GM21528 (cell line): ENCODE measurements around the gene MXI1.
"Not testable (repeated sequence)": the region's sequence is repeated elsewhere in the genome, so short reads cannot be mapped to it uniquely, and the experiment has no call there.

Experiments
- ATAC-seq: cut with Tn5 transposase; IDR thresholded peaks from one replicate; pipeline ENCODE4 v1.9.1; 2021; ENCODE audit warnings: mild to moderate bottlenecking, moderate library complexity; ENCODE audit not compliant: unreplicated experiment, low FRiP score

Gene MXI1

DNA sequence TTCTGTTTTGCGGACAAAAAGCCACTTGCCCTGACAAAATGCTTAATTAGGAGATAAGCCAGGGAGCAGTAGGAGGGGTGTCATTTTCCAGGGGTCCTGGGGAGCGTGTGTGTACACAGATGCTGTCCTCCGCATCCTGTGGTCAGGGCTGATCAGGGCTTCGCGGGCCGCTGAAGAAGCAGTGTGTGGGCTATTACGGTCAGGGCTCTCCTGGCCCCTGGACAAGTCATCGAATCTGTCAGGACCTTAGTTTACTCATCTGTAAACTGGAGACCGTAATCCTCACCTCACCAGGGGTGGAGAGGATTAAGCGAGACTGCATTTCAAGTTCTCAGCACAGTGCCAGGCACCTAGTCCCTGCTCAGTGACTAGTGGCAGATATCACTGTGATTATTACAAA lies 26.0 kb upstream of the MXI1 start:
- ATAC-seq = no peak

DNA sequence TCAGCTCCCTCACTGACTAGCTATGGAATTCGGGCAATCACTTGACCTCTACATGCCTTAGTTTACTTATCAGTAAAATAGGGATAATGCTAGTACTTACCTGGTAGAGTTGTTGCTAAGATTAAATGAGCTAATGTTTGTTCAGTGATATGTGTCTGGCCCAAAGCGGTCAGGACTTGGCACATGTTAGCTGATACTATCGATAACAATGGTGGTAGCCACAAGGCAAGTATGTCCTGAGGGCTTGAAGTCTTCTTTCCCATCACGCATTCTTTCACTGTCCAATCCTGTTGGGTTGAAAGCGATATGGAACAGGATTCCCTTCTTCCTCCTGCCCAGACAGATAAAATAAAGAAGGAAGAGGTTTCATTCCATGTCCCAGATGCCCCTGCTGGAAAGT lies 25.5 kb upstream of the MXI1 start:
- ATAC-seq = no peak

DNA sequence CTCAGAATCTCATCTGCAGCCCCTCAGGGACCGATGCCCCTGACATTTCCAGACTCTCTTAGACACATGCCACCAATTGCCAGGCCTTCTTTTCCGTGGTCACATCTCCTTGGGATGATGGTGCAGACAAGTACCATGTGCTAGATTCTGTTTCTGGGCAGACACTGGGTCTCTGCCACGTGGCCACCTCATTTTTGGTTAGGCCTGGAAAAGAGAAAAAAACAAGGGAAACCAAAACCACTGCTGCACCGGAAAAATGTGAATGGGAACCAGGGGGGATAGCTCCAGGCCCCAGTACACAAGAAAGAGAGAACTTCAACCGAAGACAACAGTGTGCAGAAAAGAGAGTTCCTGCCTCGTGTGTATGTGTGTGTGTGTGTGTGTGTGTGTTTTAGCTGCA lies 23.0 kb upstream of the MXI1 start:
- no peak for ATAC-seq

DNA sequence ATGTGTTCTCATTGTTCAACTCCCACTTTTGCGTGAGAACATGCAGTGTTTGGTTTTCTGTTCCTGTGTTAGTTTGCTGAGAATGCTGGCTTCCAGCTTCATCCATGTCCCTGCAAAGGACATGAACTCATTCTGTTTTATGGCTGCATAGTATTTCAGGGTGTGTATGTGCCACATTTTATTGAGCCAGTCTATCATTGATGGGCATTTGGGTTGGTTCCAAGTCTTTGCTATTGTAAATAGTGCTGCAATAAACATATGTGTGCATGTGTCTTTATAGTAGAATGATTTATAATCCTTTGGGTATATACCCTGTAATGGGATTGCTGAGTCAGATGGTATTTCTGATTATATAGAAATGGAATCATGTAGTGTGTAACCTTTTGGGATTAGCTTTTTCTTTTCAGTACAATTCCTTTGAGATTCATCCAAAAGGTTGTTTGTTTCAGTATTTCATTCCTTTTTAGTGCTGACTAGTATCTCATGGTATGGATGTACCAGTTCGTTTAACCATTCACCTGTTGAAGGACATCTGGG lies 21.7 kb upstream of the MXI1 start:
- not testable (repeated sequence) for ATAC-seq

DNA sequence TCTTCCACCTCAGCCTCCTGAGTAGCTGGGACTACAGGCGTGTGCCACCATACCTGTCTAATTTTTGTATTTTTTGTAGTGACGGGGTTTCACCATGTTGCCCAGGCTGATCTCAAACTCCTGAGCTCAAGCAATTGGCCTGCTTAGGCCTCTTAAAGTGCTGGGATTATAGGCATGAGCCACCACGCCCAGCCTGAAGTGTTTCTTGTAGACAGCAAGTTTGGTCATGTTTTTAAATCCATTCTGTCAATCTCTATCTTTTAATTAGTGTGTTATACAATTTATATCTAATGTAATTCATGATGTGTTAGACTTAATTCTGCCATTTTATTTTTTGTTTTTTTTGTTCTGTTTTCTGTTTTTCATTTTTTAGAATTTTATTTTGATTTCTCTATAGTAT lies 17.2 kb upstream of the MXI1 start:
- ATAC-seq = no peak

DNA sequence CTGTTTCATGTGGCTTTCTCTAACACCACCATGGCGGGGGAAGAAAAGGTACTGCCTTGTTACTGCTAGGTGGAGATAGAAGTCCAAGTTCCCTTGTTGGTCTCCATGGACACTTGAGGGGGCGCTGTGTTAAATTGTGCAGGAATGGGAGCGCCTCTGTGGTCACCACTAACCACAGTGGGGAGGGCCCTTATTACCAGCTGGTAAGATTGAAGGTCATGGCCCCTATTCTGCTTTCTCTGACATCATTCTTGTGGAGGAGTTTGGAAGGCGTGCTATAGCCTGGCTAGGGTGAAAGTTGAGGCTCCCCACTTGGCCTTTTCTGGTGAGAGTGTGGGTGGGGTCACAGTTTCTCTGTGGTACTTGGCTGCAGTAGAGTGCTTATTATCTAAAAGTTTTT lies 14.9 kb upstream of the MXI1 start:
- no peak for ATAC-seq

DNA sequence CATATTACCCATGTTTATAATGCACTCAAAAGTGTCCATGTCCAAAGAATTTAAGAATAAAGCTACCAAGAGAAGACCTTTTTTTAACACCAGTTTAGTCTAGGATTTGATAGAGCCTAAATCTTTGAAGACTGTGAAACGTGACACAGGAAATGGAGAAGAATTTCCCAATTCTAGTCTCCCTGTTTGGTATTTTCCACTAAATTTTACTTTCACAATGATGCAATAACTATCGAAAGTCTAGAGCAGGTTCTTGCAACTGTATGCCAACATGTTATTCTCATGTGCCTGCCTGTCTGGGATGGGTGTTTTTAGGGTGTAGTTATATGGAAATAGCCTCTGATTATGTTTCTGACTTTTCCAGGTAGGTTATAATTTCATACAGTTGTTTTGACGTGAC lies 6.9 kb upstream of the MXI1 start:
- ATAC-seq = no peak

DNA sequence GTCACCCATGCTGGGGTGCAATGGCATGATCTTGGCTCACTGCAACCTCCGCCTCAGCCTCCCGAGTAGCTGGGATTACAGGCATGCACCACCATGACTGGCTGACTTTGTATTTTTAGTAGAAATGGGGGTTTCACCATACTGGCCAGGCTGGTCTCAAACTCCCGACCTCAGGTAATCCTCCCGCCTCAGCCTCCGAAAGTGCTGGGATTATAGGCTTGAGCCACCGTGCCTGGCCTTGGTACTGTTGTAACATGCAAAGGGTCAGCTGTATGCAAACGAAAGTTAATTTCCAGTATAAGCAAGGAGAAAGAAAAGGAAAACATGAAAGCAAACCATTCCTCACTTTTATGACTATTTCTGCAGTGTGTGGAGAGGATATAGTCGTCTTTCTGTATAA lies 6.4 kb upstream of the MXI1 start:
- ATAC-seq = not testable (repeated sequence)

DNA sequence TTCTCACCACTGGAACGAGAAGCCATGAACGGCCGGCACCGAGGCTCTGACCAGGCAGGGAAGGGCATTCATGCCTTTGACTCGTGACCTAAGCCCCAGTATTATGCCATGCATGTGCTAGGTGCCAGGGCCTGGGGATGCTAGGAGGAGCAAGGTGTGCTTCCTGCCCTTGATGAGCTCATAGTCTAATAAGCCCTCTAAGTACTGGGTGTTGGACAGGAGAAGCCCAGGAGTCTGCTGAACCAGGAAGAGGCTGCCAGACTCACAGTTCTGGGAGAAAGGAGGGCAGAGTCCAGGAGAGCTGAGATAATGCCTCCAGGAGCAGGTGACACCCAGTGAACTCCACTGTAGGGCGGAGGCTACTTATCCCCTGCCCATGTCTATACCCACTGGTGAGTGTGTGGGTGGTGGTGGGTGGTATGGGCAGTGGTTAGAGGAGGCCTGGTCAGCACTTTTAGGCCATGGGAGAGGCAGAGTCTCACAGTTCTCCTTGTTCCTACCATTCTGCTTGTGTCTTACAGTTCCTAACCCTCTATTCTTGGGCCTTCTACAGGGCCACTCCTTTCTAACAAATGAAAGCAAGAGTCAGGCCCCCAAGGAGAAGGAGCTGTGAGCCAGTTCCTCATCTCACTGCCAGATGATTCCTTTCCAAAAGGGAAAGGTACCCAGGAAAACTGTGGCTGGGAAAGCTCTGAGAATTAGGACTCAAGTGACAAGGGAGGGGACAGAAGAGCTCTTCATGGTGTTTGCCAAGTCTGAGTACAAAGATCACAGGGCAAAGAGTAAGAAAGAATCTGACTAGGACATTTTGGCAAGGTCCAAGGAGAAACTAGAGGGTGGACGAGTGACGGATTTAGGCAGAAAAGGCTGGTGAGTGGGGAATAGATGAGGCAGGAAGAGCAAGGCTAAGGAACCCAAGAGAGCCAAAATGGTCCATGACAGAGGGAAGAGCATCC lies 3.6 kb upstream of the MXI1 start:
- no peak for ATAC-seq

DNA sequence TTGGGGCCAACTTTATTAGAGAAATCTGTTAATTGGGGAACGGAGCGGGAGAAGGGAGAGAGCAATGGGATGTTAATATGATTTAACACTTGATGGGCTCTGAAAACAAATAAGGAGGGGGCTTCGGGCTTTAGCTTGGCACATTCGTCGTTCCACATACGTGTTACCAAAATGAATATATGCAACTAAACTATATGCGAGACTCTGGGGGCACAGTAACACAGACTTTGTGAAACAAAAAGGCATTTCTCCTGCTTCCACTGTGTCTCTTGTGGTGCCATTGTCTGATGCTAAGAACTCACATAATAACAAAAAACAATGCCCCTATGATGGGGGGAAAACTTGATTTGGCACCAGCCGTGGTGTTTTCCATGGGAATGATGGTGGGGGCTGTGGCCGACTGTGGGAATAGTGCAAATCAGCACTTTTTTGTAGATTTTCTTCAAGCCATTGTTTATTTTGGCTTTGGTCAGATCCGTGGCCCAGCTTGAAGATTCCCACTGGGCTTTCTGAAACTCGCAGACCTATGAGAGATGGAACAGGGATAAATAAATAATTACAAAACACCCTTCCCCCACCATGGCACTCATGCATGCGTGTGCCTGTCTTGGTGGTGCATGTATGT lies 2.2 kb upstream of the MXI1 start:
- no peak for ATAC-seq

DNA sequence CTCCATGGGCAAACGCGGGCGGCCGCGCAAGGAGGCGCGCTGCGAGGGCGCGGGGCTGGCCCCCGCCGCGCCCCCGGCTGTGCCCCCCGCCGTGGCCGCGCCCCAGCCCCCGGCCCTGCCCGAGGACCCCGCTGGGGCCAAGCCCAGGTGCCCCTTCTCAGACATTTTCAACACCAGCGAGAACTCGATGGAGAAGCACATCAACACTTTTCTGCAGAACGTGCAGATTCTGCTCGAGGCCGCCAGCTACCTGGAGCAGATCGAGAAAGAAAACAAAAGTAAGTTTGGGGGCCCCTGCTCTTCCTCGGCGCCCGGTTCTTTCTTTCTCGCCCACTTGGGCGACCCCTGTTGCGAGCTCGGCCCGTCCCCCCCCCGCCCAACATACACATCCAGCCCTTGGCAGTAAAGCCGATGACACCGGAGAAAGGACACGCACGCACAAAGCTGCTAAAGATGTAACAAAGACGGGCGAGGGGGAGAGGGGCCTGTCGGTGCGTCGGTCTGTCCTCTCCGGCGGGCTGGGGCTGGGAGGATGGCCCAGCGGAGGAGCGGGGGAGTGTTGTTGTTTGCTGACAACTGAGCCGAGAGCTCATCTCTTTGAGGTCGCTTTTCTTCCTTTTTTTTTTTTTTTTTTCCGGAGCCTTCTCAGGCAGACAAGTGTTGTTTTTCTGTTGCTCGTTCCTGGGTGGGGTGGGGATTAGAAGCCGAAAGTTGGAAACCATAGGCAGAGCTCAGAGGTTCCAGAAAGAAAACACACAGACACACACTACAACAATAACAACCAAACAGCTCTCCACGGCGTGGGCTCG lies 604 bp downstream of the MXI1 start:
- ATAC-seq = no peak

DNA sequence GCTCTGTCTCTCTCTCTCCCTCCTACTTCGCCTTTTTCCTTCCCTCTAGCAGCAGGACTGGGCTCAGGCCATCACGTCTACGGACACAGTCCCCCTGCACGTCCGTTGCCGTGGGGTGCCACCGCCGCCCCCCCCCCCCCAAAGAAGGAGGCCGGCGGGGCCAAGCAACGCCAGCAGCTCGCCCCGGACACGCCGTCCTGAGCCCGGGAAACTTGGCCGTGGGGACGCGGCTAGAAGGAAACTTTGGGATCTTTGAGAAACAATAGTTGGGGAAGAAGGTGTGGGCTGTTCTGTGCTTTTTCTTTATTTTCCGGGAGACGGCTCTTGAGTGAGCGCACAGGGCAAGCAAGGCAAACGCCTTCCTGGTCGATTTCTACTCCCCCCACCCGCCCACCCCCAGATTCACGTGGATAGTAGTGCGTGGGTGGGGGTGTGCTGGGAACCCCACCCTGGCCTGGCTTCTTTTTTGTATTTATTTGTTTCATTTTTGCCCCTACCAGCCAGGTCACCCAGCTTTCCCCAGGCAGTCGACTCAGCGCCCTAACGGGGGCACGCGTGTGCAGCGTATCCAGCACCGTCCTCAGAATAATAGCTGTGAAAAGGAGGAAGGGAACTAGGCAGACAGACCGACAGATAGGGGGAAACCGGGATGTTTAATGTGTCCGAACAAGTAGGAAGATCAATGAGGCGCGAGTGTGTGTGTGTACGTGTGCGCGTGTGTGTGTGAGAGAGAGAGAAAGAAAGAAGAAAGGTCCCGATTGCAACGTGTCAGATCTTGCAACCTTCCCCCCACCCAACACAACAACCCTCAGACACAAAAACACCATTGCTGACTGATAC lies 1.4 kb downstream of the MXI1 start:
- no peak for ATAC-seq

DNA sequence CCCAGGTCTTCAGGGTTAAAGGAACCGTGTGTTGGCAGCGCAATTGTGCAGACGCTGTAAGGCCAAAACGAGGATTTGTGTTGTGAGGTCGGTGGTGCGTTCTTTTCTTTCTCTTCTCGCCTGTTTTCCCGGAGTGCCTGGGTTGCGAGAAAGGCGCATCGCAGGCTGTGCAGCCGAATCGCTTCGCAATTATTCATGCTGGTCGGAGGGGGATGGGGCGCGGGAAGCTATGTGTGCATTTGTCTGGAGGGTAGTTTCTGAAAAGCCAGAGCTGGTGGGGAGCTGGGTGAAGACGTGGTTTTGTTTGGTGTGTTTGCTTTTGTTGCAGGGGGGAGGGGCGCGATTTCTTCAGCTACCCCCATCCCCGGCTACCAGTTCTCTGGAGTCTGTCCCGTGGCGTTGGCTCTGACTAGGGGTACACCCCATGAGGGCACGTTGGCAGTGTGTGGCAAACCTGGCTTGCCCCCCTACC lies 2.1 kb downstream of the MXI1 start:
- no peak for ATAC-seq

DNA sequence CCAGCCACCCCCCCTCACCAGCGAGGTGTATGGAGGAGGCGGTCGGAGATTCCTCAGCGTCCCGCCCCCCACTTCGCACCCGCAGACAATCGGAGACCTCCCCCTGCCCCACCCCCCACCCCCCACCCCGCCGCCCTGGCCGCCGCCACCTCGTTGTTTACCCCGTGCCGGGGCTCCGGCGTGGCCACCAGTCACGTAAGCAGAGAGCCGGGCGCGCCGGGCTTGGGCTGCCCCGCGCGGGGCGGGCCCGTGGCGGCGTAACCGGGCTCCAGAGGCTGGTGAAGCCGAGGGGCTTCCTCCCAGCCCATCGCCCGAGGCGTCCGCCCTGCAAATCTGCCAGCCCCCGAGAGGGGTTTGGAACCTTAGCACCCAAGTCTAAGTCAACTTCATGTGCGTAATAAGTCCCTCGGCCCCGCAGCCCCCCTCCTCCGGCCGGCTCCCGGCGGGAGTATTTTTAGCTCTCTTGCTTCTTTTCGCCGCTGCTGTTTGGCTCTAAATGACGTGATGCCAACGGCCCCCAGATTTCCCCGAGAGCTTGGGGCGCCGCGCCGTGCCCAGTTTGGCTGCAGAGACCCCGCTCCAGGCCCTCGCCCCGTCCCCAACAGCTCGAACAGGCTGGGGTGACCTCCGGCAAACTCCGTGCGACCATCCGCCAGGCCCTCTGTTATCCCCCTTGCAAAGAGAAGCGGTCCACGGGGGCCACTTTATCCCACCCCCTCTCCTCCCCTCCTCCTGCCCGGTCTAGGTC lies 2.7 kb downstream of the MXI1 start:
- ATAC-seq = no peak

DNA sequence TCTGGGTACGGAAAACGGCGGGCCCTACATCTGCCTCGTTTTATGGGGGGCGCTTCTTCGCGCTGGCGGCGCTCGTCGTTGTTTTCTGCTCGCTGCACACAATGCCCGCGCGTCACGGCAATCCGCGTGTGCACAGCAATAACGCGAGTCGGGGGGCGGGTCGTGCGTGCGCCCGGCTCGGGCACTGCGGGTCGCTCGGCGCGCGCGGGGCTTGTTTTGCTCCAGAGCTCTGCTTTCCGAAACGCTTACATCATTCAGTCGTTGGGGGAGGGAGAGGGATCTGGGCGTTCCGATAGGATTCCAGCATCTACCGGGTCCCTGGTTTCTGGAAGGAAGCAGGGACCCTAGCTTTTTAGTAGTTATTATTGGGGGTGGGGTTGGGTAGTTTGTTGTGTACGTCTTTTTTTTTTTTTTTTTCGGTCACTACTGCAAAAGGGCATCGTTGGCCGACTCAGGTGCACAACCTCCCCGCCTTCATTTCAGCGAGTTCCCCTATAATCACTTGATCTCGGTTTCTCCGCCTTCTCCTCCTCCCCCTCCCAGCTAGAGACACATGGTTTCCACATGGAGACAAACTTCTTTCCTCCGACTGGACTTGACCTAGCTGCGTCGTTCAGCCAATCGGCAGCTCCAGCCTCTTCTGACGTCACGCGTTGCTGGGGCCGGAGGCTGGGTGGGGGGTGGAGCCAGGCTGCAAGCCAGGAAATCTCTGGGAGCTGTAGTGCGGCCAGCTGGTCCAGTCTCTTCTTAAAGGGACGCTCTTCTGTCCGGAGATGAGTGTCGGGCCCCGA lies 3.5 kb downstream of the MXI1 start:
- peak; percentile 72 for ATAC-seq

DNA sequence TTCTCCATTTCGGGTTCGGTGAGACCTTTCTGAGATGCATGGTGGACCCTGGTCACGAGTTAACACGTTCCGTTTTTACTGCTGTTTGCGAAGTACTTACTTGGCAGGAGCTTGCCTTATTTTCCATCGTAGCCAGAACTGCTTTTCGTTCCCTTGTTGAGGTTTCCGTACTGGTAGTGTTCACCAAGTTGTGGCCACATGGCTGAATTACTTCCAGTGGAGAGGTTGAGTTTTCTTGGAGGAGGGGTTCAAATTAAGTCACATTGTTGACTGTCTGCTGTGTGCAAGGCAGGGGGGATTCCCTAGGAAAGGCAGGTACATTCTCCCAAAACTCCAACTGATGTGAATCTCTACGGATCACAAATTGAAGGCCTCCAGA lies 4.0 kb downstream of the MXI1 start:
- ATAC-seq = no peak

DNA sequence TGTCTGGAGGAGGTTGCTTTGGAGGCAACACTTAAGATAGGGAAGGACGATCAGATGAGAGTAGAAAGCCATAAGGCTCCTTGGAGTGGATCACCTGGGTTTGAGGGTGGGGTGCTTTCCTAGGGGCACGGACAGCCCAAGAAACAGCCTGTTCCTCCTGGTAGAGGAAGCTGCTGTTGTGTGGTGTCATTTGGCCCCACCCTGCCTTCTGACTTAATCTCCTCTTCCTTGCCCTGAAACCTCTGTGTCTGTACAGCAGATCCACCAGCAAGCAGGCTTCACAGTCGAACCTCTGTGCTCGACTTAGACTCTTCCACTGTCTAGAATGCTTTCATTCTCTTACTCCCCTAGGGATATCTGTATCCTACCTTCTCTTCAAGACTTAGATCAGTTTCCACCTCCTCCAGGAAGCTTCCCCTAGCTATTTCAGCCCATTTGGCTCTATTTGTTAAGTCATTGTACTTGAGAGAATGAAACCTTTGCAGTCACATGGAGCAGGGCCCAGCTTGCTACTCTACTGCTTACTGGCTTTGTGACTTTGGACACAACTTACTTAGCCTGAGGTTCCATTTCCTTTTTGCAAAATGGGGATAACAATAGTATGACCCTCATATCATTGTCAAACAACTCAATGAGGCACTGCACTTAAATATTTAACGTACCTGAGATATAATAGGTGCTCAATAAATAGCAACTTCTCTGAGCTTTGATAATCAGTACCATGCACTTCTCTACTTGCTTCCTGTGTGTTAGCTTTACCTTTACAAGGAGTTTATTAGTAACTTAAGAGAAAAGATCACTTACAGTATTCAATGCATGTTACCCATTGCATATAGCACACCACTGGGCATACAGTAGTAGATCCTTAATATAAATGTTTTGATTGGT lies 5.0 kb downstream of the MXI1 start:
- no peak for ATAC-seq
